A673 (cell line): Measurements from ENCODE around the gene DHRS3. TPM values are rescaled to one million over a fixed set of nuclear protein-coding genes. Genes with fewer than 3 reads are reported as not detected.

Experiments
- BruUV-seq: library from RNA; stranded (reverse); fragments of 400-500 nt; replicated peaks from 2 replicates; lab custom pipeline; 2021; lab: Mats Ljungman, UMichigan
- CTCF ChIA-PET: fragments of 300-600 bp; sonication (Branson Sonifier 250); formaldehyde crosslinking; loops from one replicate; lab custom pipeline; 2022; ENCODE audit warnings: antibody characterized with exemption; lab: Charles Lee
- POLR2A ChIA-PET: fragments of 300-600 bp; sonication (Branson Sonifier 250); formaldehyde crosslinking; loops from one replicate; lab custom pipeline; 2022; ENCODE audit warnings: antibody characterized with exemption; ENCODE audit not compliant: low non-redundant PET; lab: Charles Lee
- DNase-seq: peaks from one replicate; pipeline ENCODE4 v3.0.0-alpha.2; 2015; ENCODE audit warnings: low spot score
- H3K27ac ChIP-seq: fragments of 200-600 bp; sonication (generic); 2 replicates; pipeline ENCODE4 v1.5.1; 2016; ENCODE audit warnings: mixed run types, low read depth, mild to moderate bottlenecking, mixed read lengths, antibody characterized with exemption, low read length; ENCODE audit not compliant: poor library complexity, severe bottlenecking
- H3K27me3 ChIP-seq: fragments of 200-600 bp; sonication (generic); replicated peaks from 2 replicates; pipeline ENCODE4 v1.6.1; 2017; ENCODE audit warnings: mixed run types, low read depth, mild to moderate bottlenecking, mixed read lengths, antibody characterized with exemption, low read length; ENCODE audit not compliant: insufficient read depth, poor library complexity
- H3K36me3 ChIP-seq: fragments of 200-600 bp; sonication (generic); 2 replicates; pipeline ENCODE4 v1.6.1; 2016; ENCODE audit warnings: mixed run types, mild to moderate bottlenecking, mixed read lengths, antibody characterized with exemption, low read length; ENCODE audit not compliant: insufficient read depth, poor library complexity, severe bottlenecking
- H3K4me1 ChIP-seq: fragments of 200-600 bp; sonication (generic); 2 replicates; pipeline ENCODE4 v1.6.1; 2017; ENCODE audit warnings: mixed run types, mild to moderate bottlenecking, mixed read lengths, antibody characterized with exemption, low read length; ENCODE audit not compliant: insufficient read depth, poor library complexity, severe bottlenecking
- H3K4me3 ChIP-seq: fragments of 200-600 bp; sonication (generic); 2 replicates; pipeline ENCODE4 v1.5.1; 2016; ENCODE audit warnings: low read depth, mixed run types, mild to moderate bottlenecking, mixed read lengths, low read length; ENCODE audit not compliant: poor library complexity, severe bottlenecking
- H3K9me3 ChIP-seq: fragments of 200-600 bp; sonication (generic); 2 replicates; pipeline ENCODE4 v1.6.1; 2016; ENCODE audit warnings: mixed run types, low read depth, mild to moderate bottlenecking, mixed read lengths, antibody characterized with exemption, low read length; ENCODE audit not compliant: poor library complexity, severe bottlenecking
- CTCF ChIP-seq: fragments of 300-800, 200-600 bp; sonication (generic); conservative IDR thresholded peaks from 2 replicates; pipeline ENCODE4 v1.5.1; 2017; ENCODE audit warnings: low read depth, mild to moderate bottlenecking, antibody characterized with exemption, low read length, moderate library complexity, mixed read lengths
- EZH2 ChIP-seq: fragments of 200-600 bp; sonication (generic); IDR thresholded peaks from 2 replicates; pipeline ENCODE4 v1.6.1; 2017; ENCODE audit warnings: borderline replicate concordance, low read depth, mild to moderate bottlenecking, mixed read lengths, antibody characterized with exemption, low read length; ENCODE audit not compliant: poor library complexity, severe bottlenecking
- intact Hi-C: fragments of 100-400 bp; cut with micrococcal nuclease; formaldehyde crosslinking; loops from one replicate; pipeline ENCODE4 v1.10.0; 2022; ENCODE audit not compliant: unreplicated experiment
- total RNA-seq: library from RNA; stranded (reverse); gene quantifications from 2 replicates; pipeline ENCODE4 v1.2.3, GENCODE V29; 2021

DHRS3 gene
- total RNA-seq, 1 experiment from 2014 or later = 2.4 TPM

DNA sequence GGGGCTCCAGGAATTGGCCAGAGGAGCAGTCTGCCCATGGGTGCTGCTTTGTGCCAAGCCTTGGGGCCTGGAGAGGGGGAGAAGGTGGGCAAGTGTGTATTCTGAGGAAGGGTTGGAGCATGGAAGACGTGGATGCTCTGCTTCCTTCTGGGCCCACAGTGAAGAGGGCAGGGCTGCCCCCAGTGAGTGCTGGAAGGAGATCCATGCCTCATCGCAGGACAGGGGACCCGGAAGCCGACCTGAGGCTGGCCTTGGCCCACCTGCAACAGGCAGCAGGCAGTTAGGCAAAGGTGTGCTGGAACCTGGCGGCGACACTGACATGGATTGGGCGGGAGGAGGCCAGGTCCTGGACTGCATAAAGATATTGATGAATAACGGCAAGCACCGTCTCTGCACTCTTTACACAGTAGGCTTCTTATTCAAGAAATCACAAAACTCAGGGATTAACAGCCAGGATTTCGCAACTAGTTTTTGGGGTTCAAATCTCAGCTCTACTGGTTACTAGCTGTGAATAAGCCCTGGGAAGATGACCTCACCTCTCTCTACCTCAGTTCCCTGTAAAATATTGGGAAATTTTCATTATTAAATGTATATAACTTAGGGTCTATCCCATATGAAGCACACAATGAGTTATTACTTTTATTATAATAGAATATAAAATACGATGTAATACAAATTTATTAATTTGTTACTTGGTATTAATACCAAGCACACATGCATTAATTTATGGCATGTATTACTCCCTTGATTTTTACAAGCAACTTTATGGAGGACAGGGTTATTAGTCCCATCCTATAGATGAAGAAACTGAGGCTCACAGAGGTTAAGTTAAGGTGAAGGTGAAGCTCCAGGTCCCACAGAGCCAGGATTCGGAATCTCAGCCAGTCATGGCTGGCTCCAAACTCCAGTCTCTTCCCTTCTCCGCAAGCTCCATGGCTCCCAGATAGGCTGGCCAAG is 62.3 kb downstream of the DHRS3 start:
- DNase-seq = no peak
- Histone ChIP-seq H3K36me3 (no peaks in the 10 kb centered on the region), H3K4me3 (no peak overlapping the region), H3K27ac (no peak overlapping the region), H3K4me1 (no peaks in the 10 kb centered on the region), H3K9me3 (no peaks in the 10 kb centered on the region), H3K27me3 (no peaks in the 10 kb centered on the region)
- ChIA-PET CTCF (no interaction called here), POLR2A (no interaction called here)
- intact Hi-C loops = loop anchor here (5.0 kb wide), 1 partner anchor 102 kb away; no protein-coding TSS in a partner anchor
- no peak for TF ChIP-seq CTCF
- no peak for TF ChIP-seq EZH2
- no TSS peak for BruUV-seq

DNA sequence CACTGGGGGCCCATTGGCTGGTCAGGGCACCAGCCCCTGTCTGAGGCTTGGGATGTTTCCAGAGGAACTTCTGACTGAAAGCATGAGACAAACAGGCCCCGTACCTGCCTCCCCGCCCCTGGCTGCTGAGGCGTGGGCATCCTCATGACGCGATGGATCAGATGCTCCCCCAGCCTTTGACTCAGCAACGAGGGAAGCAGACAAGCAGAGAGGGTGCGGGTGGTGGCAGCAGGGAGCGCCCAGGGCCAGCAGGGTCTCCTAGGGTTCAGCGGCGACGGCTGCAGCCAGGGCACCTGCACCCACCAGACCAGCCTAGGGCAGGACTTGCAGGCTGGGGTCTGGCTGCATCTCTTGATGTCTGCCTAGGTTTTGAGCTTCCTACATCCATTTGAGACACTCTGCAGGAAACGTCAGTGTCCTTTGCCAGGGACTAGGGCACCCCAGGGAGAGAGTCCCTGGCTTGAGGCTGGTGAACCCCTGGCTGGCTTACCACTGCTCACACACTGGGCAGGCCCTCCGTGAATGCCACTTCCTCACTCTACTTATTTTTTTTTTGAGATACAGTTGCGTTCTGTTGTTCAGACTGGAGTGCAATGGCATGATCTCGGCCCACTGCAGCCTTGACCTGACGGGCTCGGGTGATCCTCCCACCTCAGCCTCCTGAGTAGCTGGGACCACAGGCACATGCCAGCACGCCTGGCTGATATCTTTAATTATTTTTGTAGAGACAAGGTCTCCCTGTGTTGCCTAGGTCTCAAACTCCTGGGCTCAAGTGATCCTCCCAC is 63.3 kb downstream of the DHRS3 start:
- Histone ChIP-seq H3K36me3 (no peaks in the 10 kb centered on the region), H3K9me3 (no peaks in the 10 kb centered on the region), H3K4me3 (no peak overlapping the region), H3K27ac (no peak overlapping the region), H3K4me1 (no peaks in the 10 kb centered on the region), H3K27me3 (no peaks in the 10 kb centered on the region)
- intact Hi-C loops = loop anchor here (5.0 kb wide), 1 partner anchor 103 kb away; no protein-coding TSS in a partner anchor
- ChIA-PET POLR2A (no interaction called here), CTCF (no interaction called here)
- BruUV-seq = no TSS peak
- TF ChIP-seq EZH2 = no peak
- TF ChIP-seq CTCF = no peak
- DNase-seq = no peak

GRCh38 chr1:12553963-12554362 is 64.0 kb downstream of the DHRS3 start:
- ChIA-PET POLR2A (no interaction called here), CTCF (no interaction called here)

More at GRCh38 chr1:12553963-12554362, 64.0 kb downstream of the DHRS3 start:
- Histone ChIP-seq H3K27ac (no peak overlapping the region), H3K4me3 (no peak overlapping the region), H3K4me1 (no peaks in the 10 kb centered on the region), H3K9me3 (no peaks in the 10 kb centered on the region), H3K36me3 (no peaks in the 10 kb centered on the region), H3K27me3 (no peaks in the 10 kb centered on the region)
- intact Hi-C loops = no loop called here
- TF ChIP-seq CTCF (no peak), EZH2 (no peak)
- BruUV-seq = no TSS peak
- no peak for DNase-seq
